ENCODE results near the gene AFAP1.

AFAP1 gene

GRCh38 chr4:7831330-7831729 lies 108.3 kb downstream of the AFAP1 start:
- Histone ChIP-seq H3K4me3 (ENCODE audit: low read depth, low read length) (no peak overlapping the region), H3K36me3 (ENCODE audit: control insufficient read depth, insufficient read depth, low read length) (no peaks in the 10 kb centered on the region), H3K27ac (peak overlapping the region; percentile 20), H3K4me2 (ENCODE audit: low read length) (no peak overlapping the region), H3K9me3 (ENCODE audit: control insufficient read depth, low read length) (no peaks in the 10 kb centered on the region), H2AFZ (no peak overlapping the region), H3K27me3 (ENCODE audit: control insufficient read depth, insufficient read depth, low read length) (no peaks in the 10 kb centered on the region), H3K79me2 (peaks cover 3% of the 10 kb centered on the region), H3K4me1 (peaks cover 9% of the 10 kb centered on the region), H3K9ac (no peak overlapping the region)
- TF ChIP-seq, protein P1, sequence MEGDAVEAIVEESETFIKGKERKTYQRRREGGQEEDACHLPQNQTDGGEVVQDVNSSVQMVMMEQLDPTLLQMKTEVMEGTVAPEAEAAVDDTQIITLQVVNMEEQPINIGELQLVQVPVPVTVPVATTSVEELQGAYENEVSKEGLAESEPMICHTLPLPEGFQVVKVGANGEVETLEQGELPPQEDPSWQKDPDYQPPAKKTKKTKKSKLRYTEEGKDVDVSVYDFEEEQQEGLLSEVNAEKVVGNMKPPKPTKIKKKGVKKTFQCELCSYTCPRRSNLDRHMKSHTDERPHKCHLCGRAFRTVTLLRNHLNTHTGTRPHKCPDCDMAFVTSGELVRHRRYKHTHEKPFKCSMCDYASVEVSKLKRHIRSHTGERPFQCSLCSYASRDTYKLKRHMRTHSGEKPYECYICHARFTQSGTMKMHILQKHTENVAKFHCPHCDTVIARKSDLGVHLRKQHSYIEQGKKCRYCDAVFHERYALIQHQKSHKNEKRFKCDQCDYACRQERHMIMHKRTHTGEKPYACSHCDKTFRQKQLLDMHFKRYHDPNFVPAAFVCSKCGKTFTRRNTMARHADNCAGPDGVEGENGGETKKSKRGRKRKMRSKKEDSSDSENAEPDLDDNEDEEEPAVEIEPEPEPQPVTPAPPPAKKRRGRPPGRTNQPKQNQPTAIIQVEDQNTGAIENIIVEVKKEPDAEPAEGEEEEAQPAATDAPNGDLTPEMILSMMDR (IDR thresholded peaks at IDR 0.05) = no peak

- Histone ChIP-seq H3K9ac (no peak overlapping the region), H2AFZ (no peak overlapping the region), H3K27me3 (ENCODE audit: control insufficient read depth, insufficient read depth, low read length) (no peaks in the 10 kb centered on the region), H3K79me2 (no peaks in the 10 kb centered on the region), H3K27ac (peak overlapping the region; percentile 43), H3K36me3 (ENCODE audit: control insufficient read depth, insufficient read depth, low read length) (no peaks in the 10 kb centered on the region), H3K4me2 (ENCODE audit: low read length) (no peak overlapping the region), H3K4me3 (ENCODE audit: low read depth, low read length) (no peak overlapping the region), H3K4me1 (peaks cover 9% of the 10 kb centered on the region), H3K9me3 (ENCODE audit: control insufficient read depth, low read length) (no peaks in the 10 kb centered on the region)
- TF ChIP-seq, protein P1 (IDR thresholded peaks at IDR 0.05) = no peak
Measured at GRCh38 chr4:7830747-7831146, 108.9 kb downstream of the AFAP1 start.

DNA sequence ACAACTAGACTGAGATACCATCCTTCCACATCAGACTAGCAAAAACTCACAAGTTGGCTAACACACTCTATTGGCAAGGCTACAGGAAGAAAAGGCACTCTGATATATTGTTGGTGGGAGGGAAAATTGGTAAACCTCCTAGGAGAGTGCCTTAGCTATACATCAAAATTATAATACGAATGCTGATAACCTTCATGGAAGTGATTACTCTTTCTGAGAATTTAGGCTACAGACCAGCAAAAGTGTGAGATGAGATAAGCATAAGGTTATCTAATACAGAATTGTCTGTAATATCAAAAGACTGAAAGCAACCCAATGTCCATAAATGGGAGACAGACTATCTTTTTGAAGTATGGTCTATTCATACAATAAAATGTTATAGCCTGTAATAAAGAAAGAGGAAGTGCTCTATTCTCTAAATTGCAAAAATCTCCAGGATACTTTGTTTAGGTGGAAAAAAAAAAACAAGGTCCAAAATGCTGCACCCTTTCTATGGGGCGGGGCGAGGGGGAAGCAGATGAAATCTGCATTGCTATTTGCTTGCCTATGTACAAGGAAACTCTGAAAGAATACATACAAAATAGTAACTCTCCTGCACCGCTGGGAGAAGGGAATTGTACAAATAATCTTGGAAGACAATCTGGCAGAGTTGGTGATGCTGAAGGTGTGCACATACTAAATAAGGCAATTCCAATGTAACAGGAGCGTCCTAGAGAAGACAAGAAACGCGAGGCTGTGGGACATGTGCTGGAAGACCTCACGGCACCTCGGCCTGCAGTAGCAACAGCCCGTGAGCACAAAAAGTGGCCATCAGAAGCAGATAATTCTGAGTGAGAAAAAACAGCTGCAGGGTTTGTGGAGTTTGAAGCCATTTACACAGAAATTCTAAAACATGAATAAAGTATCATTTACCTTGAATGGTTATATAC lies 109.7 kb downstream of the AFAP1 start:
- Histone ChIP-seq H3K4me1 (peaks cover 9% of the 10 kb centered on the region), H3K27ac (no peak overlapping the region), H3K4me2 (ENCODE audit: low read length) (no peak overlapping the region), H3K9me3 (ENCODE audit: control insufficient read depth, low read length) (no peaks in the 10 kb centered on the region), H3K4me3 (ENCODE audit: low read depth, low read length) (no peak overlapping the region), H2AFZ (no peak overlapping the region), H3K36me3 (ENCODE audit: control insufficient read depth, insufficient read depth, low read length) (no peaks in the 10 kb centered on the region), H3K79me2 (no peaks in the 10 kb centered on the region), H3K27me3 (ENCODE audit: control insufficient read depth, insufficient read depth, low read length) (no peaks in the 10 kb centered on the region), H3K9ac (no peak overlapping the region)
- TF ChIP-seq, protein P1 (IDR thresholded peaks at IDR 0.05) = no peak

GRCh38 chr4:7828793-7829301 lies 110.8 kb downstream of the AFAP1 start:
- TF ChIP-seq, protein P1 (IDR thresholded peaks at IDR 0.05) = no peak
- H3K36me3 ChIP-seq (ENCODE audit: control insufficient read depth, insufficient read depth, low read length) = no peaks in the 10 kb centered on the region
- peak overlapping the region; percentile 53 for H3K27ac ChIP-seq
- H3K9ac ChIP-seq = no peak overlapping the region
- peak overlapping the region; percentile 45 for H3K4me2 ChIP-seq (ENCODE audit: low read length)
- peaks cover 15% of the 10 kb centered on the region for H3K4me1 ChIP-seq
- no peaks in the 10 kb centered on the region for H3K9me3 ChIP-seq (ENCODE audit: control insufficient read depth, low read length)
- no peaks in the 10 kb centered on the region for H3K79me2 ChIP-seq
- no peak overlapping the region for H3K4me3 ChIP-seq (ENCODE audit: low read depth, low read length)
- no peaks in the 10 kb centered on the region for H3K27me3 ChIP-seq (ENCODE audit: control insufficient read depth, insufficient read depth, low read length)
- no peak overlapping the region for H2AFZ ChIP-seq
